Activated T-helper 2 cell treated with anti-CD3 and anti-CD28 coated beads, Interferon-gamma antibody, Interleukin-2, Interleukin-4, amounts not matched to agents 10 μg/mL and 5 μg/mL and 100 μg/mL, durations not matched to agents 14 hours and 24 hours and 36 hours (primary cell): Measurements from ENCODE around the gene SUSD4. TPM values are rescaled to one million over a fixed set of nuclear protein-coding genes. Genes with fewer than 3 reads are reported as not detected.
"Not testable (repeated sequence)": the region's sequence is repeated elsewhere in the genome, so short reads cannot be mapped to it uniquely, and the experiment has no call there.

Experiments
- DNase-seq: peaks from one replicate; pipeline ENCODE4 v3.0.0; 2021; ENCODE audit warnings: low spot score
- H3K27ac Mint-ChIP-seq: one replicate; pipeline ENCODE4 v1.8.0; 2021; ENCODE audit warnings: mixed read lengths
- H3K27me3 Mint-ChIP-seq: one replicate; pipeline ENCODE4 v1.8.0; 2021; ENCODE audit warnings: low read depth, mixed read lengths
- H3K36me3 Mint-ChIP-seq: one replicate; pipeline ENCODE4 v1.8.0; 2021; ENCODE audit warnings: low read depth, mixed read lengths
- H3K4me1 Mint-ChIP-seq: one replicate; pipeline ENCODE4 v1.8.0; 2021; ENCODE audit warnings: low read depth, mixed read lengths
- H3K4me3 Mint-ChIP-seq: one replicate; pipeline ENCODE4 v1.8.0; 2021; ENCODE audit warnings: low read depth, mild to moderate bottlenecking, moderate library complexity, mixed read lengths
- H3K9me3 Mint-ChIP-seq: one replicate; pipeline ENCODE4 v1.8.0; 2021; ENCODE audit warnings: mixed read lengths
- intact Hi-C: fragments of 100-400 bp; cut with micrococcal nuclease; formaldehyde crosslinking; loops from one replicate; pipeline ENCODE4 v1.15.1; 2023
- total RNA-seq: library from RNA; stranded (reverse); gene quantifications from 2 replicates; pipeline ENCODE4 v1.2.3, GENCODE V29; 2022

Gene SUSD4
- total RNA-seq, 1 donor from 2014 or later = 0.18 TPM

- peaks cover 2% of the 10 kb centered on the region for H3K4me1 Mint-ChIP-seq
- H3K27ac Mint-ChIP-seq = no peak overlapping the region
- no peaks in the 10 kb centered on the region for H3K9me3 Mint-ChIP-seq
- no peak for DNase-seq
- no peaks in the 10 kb centered on the region for H3K36me3 Mint-ChIP-seq
- intact Hi-C loops = no loop called here
- H3K4me3 Mint-ChIP-seq = no peak overlapping the region
- H3K27me3 Mint-ChIP-seq = peaks cover 4% of the 10 kb centered on the region
Measured at GRCh38 chr1:223264529-223264928, 99.4 kb downstream of the SUSD4 start.

DNA sequence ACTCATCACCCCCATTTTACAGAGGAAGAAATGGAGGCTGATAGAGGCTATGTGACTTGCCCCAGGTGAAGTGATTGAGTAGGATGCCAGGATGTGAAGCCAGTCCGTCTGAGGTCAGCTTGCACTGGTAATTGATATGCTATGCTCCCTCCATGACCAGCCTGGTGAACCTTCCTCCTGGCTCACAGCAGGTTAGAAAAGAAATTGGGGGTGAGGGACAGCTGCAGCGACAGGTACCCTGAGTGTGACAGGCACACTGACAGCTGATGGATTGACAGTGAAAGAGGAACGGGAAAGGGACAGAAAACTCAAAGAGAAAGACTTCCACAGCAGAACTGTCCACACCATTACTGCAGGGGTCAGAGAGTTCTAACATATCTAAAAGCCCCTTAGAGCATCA is 102.1 kb downstream of the SUSD4 start:
- H3K4me3 Mint-ChIP-seq = no peak overlapping the region
- H3K36me3 Mint-ChIP-seq = no peaks in the 10 kb centered on the region
- H3K9me3 Mint-ChIP-seq = no peaks in the 10 kb centered on the region
- no peak overlapping the region for H3K27ac Mint-ChIP-seq
- H3K4me1 Mint-ChIP-seq = peaks cover 2% of the 10 kb centered on the region
- no peak for DNase-seq
- intact Hi-C loops = no loop called here
- H3K27me3 Mint-ChIP-seq = peaks cover 4% of the 10 kb centered on the region

- no peak for DNase-seq
- Mint-ChIP-seq H3K27me3 (peaks cover 4% of the 10 kb centered on the region), H3K4me1 (no peaks in the 10 kb centered on the region), H3K36me3 (no peaks in the 10 kb centered on the region), H3K27ac (no peak overlapping the region), H3K9me3 (no peaks in the 10 kb centered on the region), H3K4me3 (no peak overlapping the region)
- intact Hi-C loops = no loop called here
Measured at GRCh38 chr1:223260712-223261111, 103.3 kb downstream of the SUSD4 start.

- Mint-ChIP-seq H3K9me3 (no peaks in the 10 kb centered on the region), H3K36me3 (no peaks in the 10 kb centered on the region), H3K4me3 (no peak overlapping the region), H3K27me3 (peaks cover 4% of the 10 kb centered on the region), H3K27ac (no peak overlapping the region), H3K4me1 (no peaks in the 10 kb centered on the region)
- intact Hi-C loops = no loop called here
- DNase-seq = no peak
Measured at GRCh38 chr1:223259462-223259861, 104.5 kb downstream of the SUSD4 start.

GRCh38 chr1:223258751-223259198 is 105.2 kb downstream of the SUSD4 start:
- intact Hi-C loops = no loop called here
- no peak overlapping the region for H3K4me3 Mint-ChIP-seq
- H3K27me3 Mint-ChIP-seq = peaks cover 5% of the 10 kb centered on the region
- no peaks in the 10 kb centered on the region for H3K36me3 Mint-ChIP-seq
- H3K27ac Mint-ChIP-seq = no peak overlapping the region
- no peaks in the 10 kb centered on the region for H3K4me1 Mint-ChIP-seq
- no peaks in the 10 kb centered on the region for H3K9me3 Mint-ChIP-seq
- no peak for DNase-seq

DNA sequence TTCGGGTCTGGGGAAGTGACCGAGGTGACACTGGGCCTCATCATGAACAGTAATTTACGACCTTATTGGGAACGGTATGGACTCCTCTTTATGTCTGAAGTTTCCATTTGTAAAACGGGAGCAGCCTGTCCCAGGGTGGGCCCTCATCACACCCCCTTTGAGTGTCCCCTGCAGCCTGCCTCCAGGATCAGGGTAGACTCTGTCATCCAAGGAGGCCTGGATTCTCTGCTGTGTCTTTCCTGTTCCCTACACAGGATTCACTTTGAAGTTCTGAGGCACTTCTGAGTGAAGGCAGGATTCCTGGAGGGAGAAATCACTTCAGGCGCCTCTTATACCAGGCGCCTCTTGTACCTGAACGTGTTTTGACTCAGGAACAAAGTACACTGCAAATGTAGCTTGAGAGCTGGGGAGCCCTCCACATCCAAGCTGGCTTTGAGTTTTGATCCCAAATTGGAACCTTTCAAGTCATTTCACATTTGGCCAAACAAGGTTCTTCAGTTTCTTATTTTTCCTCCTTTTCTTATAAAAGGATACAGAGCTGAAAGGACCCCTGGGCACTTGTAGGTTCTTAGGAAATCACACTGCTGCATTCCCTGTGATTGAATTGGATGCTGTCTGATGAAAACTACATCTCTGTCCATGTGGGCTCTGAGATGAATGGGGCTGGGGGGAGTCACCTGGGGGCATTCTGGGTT is 106.0 kb downstream of the SUSD4 start:
- no peak overlapping the region for H3K27ac Mint-ChIP-seq
- peaks cover 10% of the 10 kb centered on the region for H3K27me3 Mint-ChIP-seq
- H3K4me1 Mint-ChIP-seq = no peaks in the 10 kb centered on the region
- intact Hi-C loops = no loop called here
- no peaks in the 10 kb centered on the region for H3K9me3 Mint-ChIP-seq
- DNase-seq = no peak
- H3K4me3 Mint-ChIP-seq = no peak overlapping the region
- no peaks in the 10 kb centered on the region for H3K36me3 Mint-ChIP-seq

DNA sequence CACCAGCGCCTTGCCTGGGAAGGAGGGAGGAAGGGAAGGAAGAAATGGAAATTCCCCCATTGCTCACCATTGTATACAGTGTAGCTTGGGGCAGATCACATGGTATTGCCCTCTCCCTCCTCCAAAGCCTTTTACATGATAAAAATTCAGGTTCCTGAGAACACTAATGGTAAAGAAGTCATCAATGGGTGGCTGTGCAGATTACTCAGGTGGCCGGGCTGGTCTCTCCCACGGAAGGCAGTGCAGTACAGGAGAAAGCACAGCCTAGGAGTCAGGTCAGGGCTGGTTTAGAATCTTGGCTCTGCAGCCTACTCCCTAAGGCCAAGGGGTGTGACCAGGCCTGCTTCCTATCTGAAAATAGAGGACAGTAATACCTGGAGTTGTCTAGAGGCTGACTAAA is 107.9 kb downstream of the SUSD4 start:
- H3K27ac Mint-ChIP-seq = no peak overlapping the region
- no peaks in the 10 kb centered on the region for H3K4me1 Mint-ChIP-seq
- intact Hi-C loops = no loop called here
- DNase-seq = no peak
- no peaks in the 10 kb centered on the region for H3K36me3 Mint-ChIP-seq
- H3K27me3 Mint-ChIP-seq = peaks cover 6% of the 10 kb centered on the region
- no peaks in the 10 kb centered on the region for H3K9me3 Mint-ChIP-seq
- no peak overlapping the region for H3K4me3 Mint-ChIP-seq

- no peak overlapping the region for H3K4me3 Mint-ChIP-seq
- H3K4me1 Mint-ChIP-seq = peaks cover 2% of the 10 kb centered on the region
- no peak overlapping the region for H3K27ac Mint-ChIP-seq
- peaks cover 6% of the 10 kb centered on the region for H3K27me3 Mint-ChIP-seq
- no peaks in the 10 kb centered on the region for H3K9me3 Mint-ChIP-seq
- no peak for DNase-seq
- intact Hi-C loops = no loop called here
- H3K36me3 Mint-ChIP-seq = no peaks in the 10 kb centered on the region
Measured at GRCh38 chr1:223253916-223254315, 110.1 kb downstream of the SUSD4 start.

DNA sequence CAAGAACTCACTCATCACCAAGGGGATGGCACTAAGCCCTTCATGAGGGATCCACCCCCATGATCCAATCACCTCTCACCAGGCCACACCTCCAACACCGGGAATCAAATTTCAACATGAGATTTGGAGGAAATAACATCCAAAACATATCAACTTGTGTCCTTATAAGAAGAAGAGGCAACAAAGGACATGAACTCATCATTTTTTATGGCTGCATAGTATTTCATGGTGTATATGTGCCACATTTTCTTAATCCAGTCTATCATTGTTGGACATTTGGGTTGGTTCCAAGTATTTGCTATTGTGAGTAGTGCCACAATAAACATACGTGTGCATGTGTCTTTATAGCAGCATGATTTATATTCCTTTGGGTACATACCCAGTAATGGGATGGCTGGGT is 112.6 kb downstream of the SUSD4 start:
- H3K36me3 Mint-ChIP-seq, H3K9me3 Mint-ChIP-seq, H3K27me3 Mint-ChIP-seq, DNase-seq, H3K27ac Mint-ChIP-seq, H3K4me3 Mint-ChIP-seq, intact Hi-C loops: not testable (repeated sequence)
- H3K4me1 Mint-ChIP-seq = peaks cover 10% of the 10 kb centered on the region

GRCh38 chr1:223250632-223251015 is 113.4 kb downstream of the SUSD4 start:
- H3K27ac Mint-ChIP-seq = no peak overlapping the region
- no peak for DNase-seq
- intact Hi-C loops = no loop called here
- no peaks in the 10 kb centered on the region for H3K36me3 Mint-ChIP-seq
- peaks cover 10% of the 10 kb centered on the region for H3K4me1 Mint-ChIP-seq
- no peak overlapping the region for H3K4me3 Mint-ChIP-seq
- H3K27me3 Mint-ChIP-seq = peaks cover 6% of the 10 kb centered on the region
- H3K9me3 Mint-ChIP-seq = no peaks in the 10 kb centered on the region

DNA sequence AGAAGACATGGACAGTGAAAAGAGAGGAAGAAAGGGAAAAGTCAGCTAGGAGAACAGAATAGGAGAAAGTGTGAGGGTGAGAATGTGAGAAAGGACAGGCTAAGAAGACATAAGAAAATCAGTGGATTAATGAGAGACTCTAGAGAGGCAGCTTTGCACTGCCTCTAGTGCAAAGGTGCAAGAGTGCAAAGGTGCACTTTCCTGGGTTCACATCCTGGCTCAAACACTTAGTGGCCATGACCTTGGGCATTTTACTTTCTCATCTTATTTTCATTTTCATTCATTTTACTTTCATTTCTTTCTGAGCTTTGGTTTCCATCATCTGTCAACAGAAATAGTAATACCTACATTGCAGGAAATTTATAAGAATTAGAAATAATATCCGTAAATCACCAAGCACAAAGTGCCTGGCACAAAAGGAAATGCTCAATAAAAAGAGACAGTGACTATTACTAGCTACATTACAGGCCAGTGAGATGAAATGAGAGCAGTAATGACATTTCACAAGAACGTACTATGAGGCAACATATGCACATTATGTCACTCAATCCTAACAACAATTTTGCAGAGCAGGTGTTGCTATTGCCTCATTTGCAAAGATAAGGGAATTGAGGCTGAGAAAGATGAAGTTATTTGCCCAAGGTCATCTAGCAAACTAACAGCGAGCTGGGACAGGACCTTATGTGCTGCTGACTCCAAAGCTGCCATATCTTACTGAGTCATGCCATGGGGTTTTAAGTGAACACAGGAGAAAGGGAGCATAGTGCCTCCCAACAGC is 113.9 kb downstream of the SUSD4 start:
- peaks cover 6% of the 10 kb centered on the region for H3K27me3 Mint-ChIP-seq
- no peaks in the 10 kb centered on the region for H3K36me3 Mint-ChIP-seq
- H3K4me3 Mint-ChIP-seq = no peak overlapping the region
- intact Hi-C loops = no loop called here
- no peak overlapping the region for H3K27ac Mint-ChIP-seq
- peaks cover 15% of the 10 kb centered on the region for H3K4me1 Mint-ChIP-seq
- no peak for DNase-seq
- H3K9me3 Mint-ChIP-seq = no peaks in the 10 kb centered on the region

GRCh38 chr1:223248770-223249140 is 115.2 kb downstream of the SUSD4 start:
- peaks cover 26% of the 10 kb centered on the region for H3K4me1 Mint-ChIP-seq
- H3K27ac Mint-ChIP-seq = no peak overlapping the region
- peaks cover 5% of the 10 kb centered on the region for H3K27me3 Mint-ChIP-seq
- intact Hi-C loops = no loop called here
- H3K4me3 Mint-ChIP-seq = no peak overlapping the region
- no peaks in the 10 kb centered on the region for H3K36me3 Mint-ChIP-seq
- DNase-seq = no peak
- H3K9me3 Mint-ChIP-seq = no peaks in the 10 kb centered on the region

GRCh38 chr1:223248001-223248769 is 115.8 kb downstream of the SUSD4 start:
- peaks cover 1% of the 10 kb centered on the region for H3K27me3 Mint-ChIP-seq
- intact Hi-C loops = no loop called here
- peaks cover 26% of the 10 kb centered on the region for H3K4me1 Mint-ChIP-seq
- no peaks in the 10 kb centered on the region for H3K36me3 Mint-ChIP-seq
- H3K4me3 Mint-ChIP-seq = no peak overlapping the region
- no peaks in the 10 kb centered on the region for H3K9me3 Mint-ChIP-seq
- no peak overlapping the region for H3K27ac Mint-ChIP-seq
- DNase-seq = no peak
